ENCODE results near the gene CUBN.

CUBN gene

DNA sequence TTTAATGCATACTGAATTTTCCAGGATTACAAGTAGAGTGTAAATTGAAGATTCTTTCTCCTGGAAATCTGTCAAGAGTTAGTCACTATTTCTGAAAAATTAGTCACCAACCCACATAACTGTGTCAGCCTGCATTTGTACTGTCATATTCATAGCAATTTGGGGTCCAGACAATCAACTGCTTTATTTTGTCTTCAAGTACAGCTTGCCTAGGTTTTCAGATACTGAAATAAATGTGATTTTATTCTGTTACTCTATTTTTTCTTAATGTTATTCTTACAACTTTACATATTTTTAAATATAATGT, 55.1 kb downstream of the CUBN start:
- H3K4me1 Mint-ChIP-seq, result peaks cover 22% of the 10 kb centered on the region
- no peak overlapping the region for H3K4me3 Mint-ChIP-seq
- no peaks in the 10 kb centered on the region for H3K27me3 Mint-ChIP-seq
- no peaks in the 10 kb centered on the region for H3K9me3 Mint-ChIP-seq
- DNase-seq (no peak), ATAC-seq (peak; percentile 67)
- no peak overlapping the region for H3K27ac Mint-ChIP-seq

DNA sequence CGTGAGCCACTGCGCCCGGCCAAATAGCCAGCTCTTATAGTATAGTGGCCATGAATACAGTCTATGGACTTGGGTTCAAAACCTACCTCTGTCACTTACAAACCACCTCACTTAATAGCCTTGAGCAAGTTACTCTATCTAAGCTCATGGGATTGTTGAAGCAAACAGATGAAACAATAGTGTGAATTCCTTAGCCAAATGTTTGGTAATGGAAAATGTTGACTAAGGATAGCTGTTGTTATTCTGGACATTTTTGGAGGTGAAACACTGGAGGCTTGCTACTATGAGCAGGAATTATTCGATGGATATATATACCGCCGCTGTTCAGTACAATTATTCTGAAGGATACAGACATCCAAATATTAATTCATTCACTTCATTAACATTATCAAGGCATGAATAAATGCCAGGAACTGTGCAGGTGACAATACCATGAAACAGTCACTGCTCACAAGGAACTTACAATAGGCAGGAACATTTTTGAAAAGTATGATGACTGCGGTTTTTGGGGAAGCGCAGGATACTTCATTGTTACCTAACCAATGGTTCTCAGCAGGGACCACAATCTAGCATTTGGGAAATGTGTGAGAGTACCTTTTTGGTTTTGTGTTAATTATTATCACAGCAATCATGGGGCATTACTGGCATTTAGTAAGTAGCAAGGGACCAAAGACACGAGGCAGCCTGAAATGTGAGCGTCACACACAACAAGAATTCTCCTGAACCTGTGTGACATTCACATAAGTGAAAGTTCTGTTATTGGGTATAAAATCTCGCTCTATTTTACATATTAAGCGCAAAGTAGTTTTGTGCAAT, 55.7 kb downstream of the CUBN start:
- Mint-ChIP-seq H3K4me1 (peaks cover 22% of the 10 kb centered on the region), H3K9me3 (no peaks in the 10 kb centered on the region), H3K27ac (no peak overlapping the region), H3K27me3 (no peaks in the 10 kb centered on the region), H3K4me3 (no peak overlapping the region)
- DNase-seq, result no peak
- ATAC-seq, result no peak

DNA sequence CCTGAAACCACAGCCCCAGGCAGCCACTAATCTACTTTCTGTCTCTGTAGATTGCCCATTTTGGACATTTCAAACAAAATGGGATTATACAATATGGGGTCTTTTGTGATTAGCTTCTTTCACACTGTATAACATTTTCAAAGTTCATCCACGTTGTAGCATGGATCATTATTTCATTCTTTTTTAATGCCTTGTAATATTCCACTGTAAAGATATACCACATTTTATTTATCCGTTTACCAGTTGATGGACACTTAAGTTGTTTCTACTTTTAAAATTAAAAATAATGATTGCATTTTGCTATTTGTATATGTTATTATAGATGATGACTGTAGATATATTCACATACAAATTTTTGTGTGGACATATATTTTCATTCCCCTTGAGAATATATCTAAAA, 60.7 kb downstream of the CUBN start:
- Mint-ChIP-seq H3K9me3 (no peaks in the 10 kb centered on the region), H3K27me3 (no peaks in the 10 kb centered on the region), H3K4me1 (peaks cover 23% of the 10 kb centered on the region), H3K27ac (no peak overlapping the region), H3K4me3 (no peak overlapping the region)
- ATAC-seq (no peak), DNase-seq (no peak)

- peaks cover 32% of the 10 kb centered on the region for H3K4me1 Mint-ChIP-seq
- peak overlapping the region; percentile 45 to 50 for H3K4me3 Mint-ChIP-seq
- no peaks in the 10 kb centered on the region for H3K27me3 Mint-ChIP-seq
- no peak for ATAC-seq
- no peak for DNase-seq
- no peaks in the 10 kb centered on the region for H3K9me3 Mint-ChIP-seq
- H3K27ac Mint-ChIP-seq, result no peak overlapping the region
These were observed 62.0 kb downstream of the CUBN start for GRCh38 chr10:17067376-17068264.

- Mint-ChIP-seq H3K27ac (no peak overlapping the region), H3K4me3 (no peak overlapping the region), H3K27me3 (no peaks in the 10 kb centered on the region), H3K4me1 (peaks cover 40% of the 10 kb centered on the region), H3K9me3 (no peaks in the 10 kb centered on the region)
- ATAC-seq (no peak), DNase-seq (no peak)
These were observed 62.8 kb downstream of the CUBN start for GRCh38 chr10:17066807-17067206.

DNA sequence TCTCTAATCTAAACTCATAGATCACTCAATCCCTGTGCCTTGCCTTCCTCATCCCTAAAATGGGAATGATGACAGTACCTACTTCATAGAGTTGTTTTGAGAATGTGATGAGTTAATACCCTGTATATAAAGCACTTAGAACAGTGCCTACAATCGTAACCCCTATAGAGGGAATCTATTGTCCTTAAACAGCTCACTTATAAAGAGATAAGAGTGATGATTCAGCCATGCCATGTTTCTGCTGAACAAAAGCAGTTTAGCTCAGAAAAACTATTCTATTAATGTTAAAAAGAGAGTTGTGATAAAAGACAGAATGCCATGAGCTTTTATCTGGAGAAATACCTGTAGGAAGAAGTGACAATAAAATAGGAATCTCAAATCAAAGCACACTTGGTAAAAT, 63.6 kb downstream of the CUBN start:
- ATAC-seq, result no peak
- DNase-seq, result no peak
- Mint-ChIP-seq H3K9me3 (no peaks in the 10 kb centered on the region), H3K4me1 (peaks cover 48% of the 10 kb centered on the region), H3K4me3 (no peak overlapping the region), H3K27ac (no peak overlapping the region), H3K27me3 (no peaks in the 10 kb centered on the region)

GRCh38 chr10:17065273-17065672, 64.3 kb downstream of the CUBN start:
- Mint-ChIP-seq H3K9me3 (no peaks in the 10 kb centered on the region), H3K4me1 (peaks cover 50% of the 10 kb centered on the region), H3K4me3 (no peak overlapping the region), H3K27ac (no peak overlapping the region), H3K27me3 (no peaks in the 10 kb centered on the region)
- no peak for DNase-seq
- no peak for ATAC-seq

- no peak overlapping the region for H3K27ac Mint-ChIP-seq
- no peak overlapping the region for H3K4me3 Mint-ChIP-seq
- no peak for DNase-seq
- no peak for ATAC-seq
- H3K4me1 Mint-ChIP-seq, result peaks cover 55% of the 10 kb centered on the region
- H3K27me3 Mint-ChIP-seq, result no peaks in the 10 kb centered on the region
- H3K9me3 Mint-ChIP-seq, result no peaks in the 10 kb centered on the region
These were observed 65.2 kb downstream of the CUBN start for GRCh38 chr10:17064435-17064834.

GRCh38 chr10:17062955-17063484, 66.6 kb downstream of the CUBN start:
- no peaks in the 10 kb centered on the region for H3K27me3 Mint-ChIP-seq
- ATAC-seq (no peak), DNase-seq (no peak)
- H3K9me3 Mint-ChIP-seq, result no peaks in the 10 kb centered on the region
- H3K27ac Mint-ChIP-seq, result peak overlapping the region in 1 of 2 donors; percentile 54
- H3K4me1 Mint-ChIP-seq, result peaks cover 65% of the 10 kb centered on the region
- no peak overlapping the region for H3K4me3 Mint-ChIP-seq

DNA sequence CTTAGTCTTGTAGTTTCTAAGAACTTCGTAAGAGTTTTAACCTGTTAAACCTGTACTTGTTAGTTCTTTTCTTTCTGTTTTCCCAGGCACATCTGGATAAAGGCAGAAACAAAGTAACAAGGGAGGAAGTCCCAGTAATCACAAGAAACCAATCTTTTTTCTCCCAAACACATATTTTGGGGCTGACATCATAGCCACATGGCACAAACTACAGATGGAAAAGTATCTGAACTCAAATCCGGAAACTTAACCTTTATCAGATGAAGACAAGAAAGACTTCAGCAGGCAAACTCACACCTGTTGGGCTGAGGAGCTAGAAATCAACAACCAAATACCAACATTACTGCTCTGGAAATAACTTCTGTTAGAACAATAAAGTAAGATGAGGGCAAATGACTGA, 67.1 kb downstream of the CUBN start:
- no peak overlapping the region for H3K4me3 Mint-ChIP-seq
- H3K4me1 Mint-ChIP-seq, result peaks cover 60% of the 10 kb centered on the region
- H3K27me3 Mint-ChIP-seq, result no peaks in the 10 kb centered on the region
- H3K9me3 Mint-ChIP-seq, result no peaks in the 10 kb centered on the region
- DNase-seq (no peak), ATAC-seq (no peak)
- H3K27ac Mint-ChIP-seq, result no peak overlapping the region

DNA sequence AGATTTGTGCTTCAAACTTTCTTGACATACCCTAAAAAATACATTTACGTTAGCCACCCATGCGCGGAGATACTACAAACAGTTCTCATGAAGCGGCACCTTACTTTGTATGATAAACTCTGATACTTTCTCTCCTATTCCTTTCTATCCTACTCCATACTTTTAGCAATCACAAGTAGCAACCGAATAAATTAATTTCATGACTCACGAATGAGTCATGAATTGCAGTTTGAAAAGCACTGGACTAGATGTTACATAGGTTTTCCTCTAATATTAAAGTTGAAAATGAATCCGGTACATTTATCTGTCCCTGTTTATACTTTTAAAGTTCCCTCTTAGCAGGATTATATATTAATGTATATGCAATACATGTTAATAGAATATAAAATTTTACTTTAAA, 67.6 kb downstream of the CUBN start:
- H3K4me3 Mint-ChIP-seq, result no peak overlapping the region
- ATAC-seq (no peak), DNase-seq (no peak)
- H3K27ac Mint-ChIP-seq, result no peak overlapping the region
- H3K27me3 Mint-ChIP-seq, result no peaks in the 10 kb centered on the region
- no peaks in the 10 kb centered on the region for H3K9me3 Mint-ChIP-seq
- H3K4me1 Mint-ChIP-seq, result peaks cover 55% of the 10 kb centered on the region

DNA sequence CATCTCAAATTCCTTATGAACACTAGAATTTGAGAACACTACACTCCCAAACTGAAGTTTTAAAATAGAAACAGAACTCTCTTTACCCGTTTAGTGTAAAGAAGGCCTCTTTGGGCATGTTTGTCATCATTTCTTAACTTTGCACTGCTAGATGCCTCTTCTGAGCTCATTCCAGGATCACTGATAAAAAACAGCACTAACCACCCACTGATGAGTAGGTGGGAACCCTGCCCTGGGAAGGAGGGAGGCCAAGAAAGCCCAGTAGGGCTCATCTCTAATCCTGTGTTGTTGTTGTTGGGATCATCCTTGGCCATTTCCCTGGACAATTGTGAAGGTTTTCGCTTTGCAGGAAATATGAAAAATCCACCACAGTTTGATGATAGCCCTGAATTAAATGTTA, 68.2 kb downstream of the CUBN start:
- ATAC-seq (no peak), DNase-seq (no peak)
- no peak overlapping the region for H3K4me3 Mint-ChIP-seq
- no peaks in the 10 kb centered on the region for H3K27me3 Mint-ChIP-seq
- H3K4me1 Mint-ChIP-seq, result peaks cover 50% of the 10 kb centered on the region
- no peak overlapping the region for H3K27ac Mint-ChIP-seq
- H3K9me3 Mint-ChIP-seq, result no peaks in the 10 kb centered on the region

DNA sequence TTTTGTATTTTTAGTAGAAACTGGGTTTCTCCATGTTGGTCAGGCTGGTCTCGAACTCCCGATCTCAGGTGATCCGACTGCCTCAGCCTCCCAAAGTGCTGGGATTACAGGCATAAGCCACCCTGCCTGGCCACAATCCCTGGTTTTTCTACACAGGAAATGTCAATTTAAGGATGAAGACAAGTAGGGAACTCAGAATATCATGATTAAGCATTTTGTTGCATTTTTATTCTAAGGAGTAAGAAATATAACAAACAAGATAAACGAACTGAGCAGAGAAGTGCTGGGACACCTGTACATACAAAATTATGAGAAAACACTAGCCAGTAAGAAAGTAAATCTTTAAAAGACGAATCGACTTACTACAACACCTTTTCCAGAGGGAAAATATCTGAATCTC, 69.3 kb downstream of the CUBN start:
- no peak overlapping the region for H3K4me3 Mint-ChIP-seq
- H3K27me3 Mint-ChIP-seq, result no peaks in the 10 kb centered on the region
- no peak overlapping the region for H3K27ac Mint-ChIP-seq
- H3K4me1 Mint-ChIP-seq, result peaks cover 44% of the 10 kb centered on the region
- ATAC-seq (no peak), DNase-seq (no peak)
- H3K9me3 Mint-ChIP-seq, result no peaks in the 10 kb centered on the region

DNA sequence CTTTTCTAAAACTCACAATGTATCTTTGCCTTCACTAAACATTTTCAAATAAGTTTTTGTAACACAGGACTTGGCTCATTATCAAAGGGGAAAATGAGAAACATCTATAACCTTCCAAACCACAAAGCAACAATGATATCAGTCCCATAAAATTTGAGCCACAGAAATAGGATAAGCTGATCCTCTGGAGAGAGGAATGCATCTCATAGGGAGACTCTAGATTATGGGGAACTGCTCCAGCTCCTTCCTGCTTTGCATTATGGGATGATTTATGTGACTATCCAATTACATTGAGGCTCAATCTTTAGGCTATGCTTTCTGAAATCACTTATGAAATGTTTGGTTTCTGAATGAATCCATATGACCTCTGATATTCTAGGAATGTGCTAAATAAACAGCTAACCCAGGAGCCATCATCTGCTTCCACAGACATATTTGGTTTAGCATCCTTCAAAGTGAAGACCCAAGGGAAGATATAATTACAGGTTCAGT, 70.4 kb downstream of the CUBN start:
- H3K27ac Mint-ChIP-seq, result no peak overlapping the region
- H3K27me3 Mint-ChIP-seq, result no peaks in the 10 kb centered on the region
- DNase-seq, result no peak
- H3K4me3 Mint-ChIP-seq, result no peak overlapping the region
- peaks cover 44% of the 10 kb centered on the region for H3K4me1 Mint-ChIP-seq
- ATAC-seq, result no peak
- H3K9me3 Mint-ChIP-seq, result no peaks in the 10 kb centered on the region

DNA sequence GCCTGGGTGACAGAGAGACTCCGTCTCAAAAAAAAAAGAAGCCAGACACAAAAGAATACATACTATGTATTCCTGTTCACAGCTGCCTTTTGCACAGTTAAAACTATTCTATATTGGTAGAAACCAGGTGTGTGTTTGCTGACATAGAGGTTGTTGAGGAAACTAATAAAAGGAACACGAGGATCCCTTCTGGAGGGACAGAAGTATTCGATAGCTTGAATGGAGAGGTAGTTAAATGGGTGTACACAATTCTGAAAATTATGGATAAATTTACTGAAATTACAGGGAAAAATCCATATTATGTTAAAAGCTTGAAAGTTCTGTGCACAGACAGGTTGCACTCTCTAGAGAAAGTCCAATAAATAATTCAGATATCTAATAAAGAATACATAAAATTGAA, 71.5 kb downstream of the CUBN start:
- ATAC-seq (no peak), DNase-seq (no peak)
- H3K4me1 Mint-ChIP-seq, result peaks cover 39% of the 10 kb centered on the region
- no peak overlapping the region for H3K27ac Mint-ChIP-seq
- no peaks in the 10 kb centered on the region for H3K9me3 Mint-ChIP-seq
- no peaks in the 10 kb centered on the region for H3K27me3 Mint-ChIP-seq
- no peak overlapping the region for H3K4me3 Mint-ChIP-seq

DNA sequence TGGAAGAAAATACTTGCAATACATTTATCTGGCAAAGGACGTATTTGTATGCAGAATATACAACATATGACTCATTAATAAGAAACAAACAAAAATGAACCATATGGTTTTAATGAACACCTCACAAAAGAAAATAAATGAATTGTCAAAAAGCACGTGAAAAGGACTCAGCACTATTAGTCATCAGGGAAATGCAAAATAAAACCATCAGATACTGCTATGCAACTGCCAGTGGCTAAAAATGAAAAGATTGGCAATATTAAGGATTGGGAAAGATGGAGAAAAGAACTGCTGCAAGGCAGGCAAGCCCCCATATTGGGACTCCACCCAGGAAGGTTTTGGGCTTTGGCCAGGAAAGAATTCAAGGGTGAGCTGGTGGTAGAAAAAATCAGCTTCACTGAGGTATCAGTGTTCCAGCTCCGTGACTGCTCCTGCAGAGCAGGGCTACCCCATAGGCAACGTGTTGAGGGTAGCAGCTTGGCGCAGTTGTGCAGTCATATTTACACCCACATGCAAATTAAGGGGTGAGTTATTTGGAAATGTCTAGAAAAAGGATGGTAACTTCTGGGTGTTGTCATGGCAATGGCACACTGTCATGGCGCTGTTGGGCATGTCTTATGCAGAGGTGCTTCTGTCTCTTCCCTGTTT, 72.7 kb downstream of the CUBN start:
- DNase-seq, result no peak
- no peak overlapping the region for H3K27ac Mint-ChIP-seq
- H3K4me1 Mint-ChIP-seq, result peaks cover 27% of the 10 kb centered on the region
- H3K27me3 Mint-ChIP-seq, result no peaks in the 10 kb centered on the region
- H3K9me3 Mint-ChIP-seq, result peaks cover 2 to 3% of the 10 kb centered on the region in 2 donors
- no peak overlapping the region for H3K4me3 Mint-ChIP-seq
- no peak for ATAC-seq

Measured in stimulated activated naive CD8-positive, alpha-beta T cell treated with anti-CD3 and anti-CD28 coated beads, Interleukin-15, amount 100 ng/mL, for 72 hours (primary cell).